Stimulated activated CD8-positive, alpha-beta memory T cell treated with anti-CD3 and anti-CD28 coated beads, Interleukin-7, amount 100 ng/mL, for 1 hour (primary cell): ENCODE results near the gene CRMP1.

Source experiments
- DNase-seq, 2 donors: peaks; one replicate each; pipeline ENCODE4 v3.0.0-alpha.2; 2020; ENCODE audit warnings: low read depth in 2 of 2

CRMP1 gene

GRCh38 chr4:5919571-5919970 is 26.7 kb upstream of the CRMP1 start:
- DNase-seq: no peak

DNA sequence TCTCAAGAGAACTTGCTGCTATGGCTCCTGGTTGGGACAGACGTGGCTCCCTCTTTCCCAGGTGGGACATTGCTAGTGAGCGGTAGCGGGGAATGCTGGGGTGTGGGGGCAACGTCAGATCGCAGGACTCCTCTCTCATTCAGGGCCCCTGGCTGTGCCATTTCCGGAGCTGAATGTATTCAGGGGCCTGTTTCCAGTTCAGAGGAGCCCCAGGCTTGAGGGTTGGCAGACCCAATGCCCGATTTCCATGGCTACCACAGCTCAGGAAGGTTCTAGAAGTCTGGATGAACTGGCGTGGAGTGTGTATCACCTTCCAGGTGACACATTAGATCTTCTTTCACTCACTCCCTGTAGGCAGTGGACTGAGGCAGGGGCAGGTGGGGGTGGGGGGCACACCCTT is 26.2 kb upstream of the CRMP1 start:
- no peak for DNase-seq

GRCh38 chr4:5918331-5918985 is 25.6 kb upstream of the CRMP1 start:
- no peak for DNase-seq

GRCh38 chr4:5917672-5918071 is 24.8 kb upstream of the CRMP1 start:
- DNase-seq: no peak

- no peak for DNase-seq
Observed at GRCh38 chr4:5916229-5916628, 23.3 kb upstream of the CRMP1 start.

DNA sequence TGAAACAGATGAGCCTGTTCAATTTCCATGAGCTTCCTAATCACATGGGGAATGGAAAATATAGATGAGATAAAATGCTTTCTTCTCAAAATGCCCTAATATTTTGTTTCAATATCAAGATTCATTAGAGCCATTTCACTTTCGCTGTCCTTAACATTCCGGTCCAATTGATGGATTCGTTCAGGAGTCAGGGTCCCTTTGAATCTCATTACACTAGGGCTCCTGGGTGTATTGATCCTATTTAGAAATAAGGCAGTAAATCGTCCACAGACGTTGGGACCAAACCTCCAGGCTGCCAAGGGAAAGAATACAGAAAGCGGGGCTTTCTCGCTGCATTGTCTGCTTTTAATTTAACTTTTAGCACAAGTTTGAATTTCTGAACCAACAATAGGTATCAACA is 20.6 kb upstream of the CRMP1 start:
- DNase-seq: no peak

DNA sequence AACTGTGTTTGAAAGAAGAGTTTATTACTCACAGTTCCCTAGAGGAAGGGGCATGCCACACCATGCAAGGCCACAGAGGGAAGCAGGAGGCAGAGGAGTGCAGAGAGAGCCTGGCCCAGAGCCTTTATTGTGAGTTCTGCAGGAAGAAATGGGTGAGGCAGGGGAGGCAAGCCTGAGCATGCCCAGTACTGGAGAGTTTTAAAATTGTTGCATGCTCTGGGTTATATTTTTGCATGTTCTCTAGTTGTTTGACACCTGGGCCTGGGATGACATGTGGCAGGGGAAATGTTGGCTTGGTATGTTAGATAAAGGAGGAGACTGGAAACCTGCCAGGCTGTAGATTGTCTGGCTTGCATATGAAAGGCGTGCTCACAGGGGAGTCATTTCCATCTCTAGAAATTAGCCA is 19.7 kb upstream of the CRMP1 start:
- DNase-seq: no peak

GRCh38 chr4:5908876-5909427 is 16.1 kb upstream of the CRMP1 start:
- DNase-seq: no peak

- no peak for DNase-seq
Observed at GRCh38 chr4:5906191-5906590, 13.3 kb upstream of the CRMP1 start.

GRCh38 chr4:5905714-5906113 is 12.8 kb upstream of the CRMP1 start:
- DNase-seq: no peak

DNA sequence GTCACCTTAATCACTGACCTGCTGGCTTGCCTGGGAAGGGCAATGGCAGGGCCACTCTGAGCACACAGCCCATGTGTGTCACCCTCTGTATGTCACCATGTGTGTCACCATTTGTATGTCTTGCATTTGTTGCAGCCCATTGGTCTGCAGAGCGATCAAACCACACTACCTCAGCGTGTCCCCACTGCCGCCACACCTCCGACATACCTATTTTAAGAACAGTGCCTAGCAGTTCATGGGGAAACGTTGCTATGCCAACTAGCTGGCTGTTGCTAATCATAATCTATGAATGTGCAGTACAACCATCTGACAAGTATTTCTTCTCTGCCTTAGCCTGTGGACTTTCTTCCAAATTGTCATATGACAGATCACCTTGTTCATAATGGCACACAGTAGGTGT is 8.0 kb upstream of the CRMP1 start:
- no peak for DNase-seq

GRCh38 chr4:5899881-5900280 is 7.0 kb upstream of the CRMP1 start:
- no peak for DNase-seq

GRCh38 chr4:5899396-5899795 is 6.5 kb upstream of the CRMP1 start:
- no peak for DNase-seq

DNA sequence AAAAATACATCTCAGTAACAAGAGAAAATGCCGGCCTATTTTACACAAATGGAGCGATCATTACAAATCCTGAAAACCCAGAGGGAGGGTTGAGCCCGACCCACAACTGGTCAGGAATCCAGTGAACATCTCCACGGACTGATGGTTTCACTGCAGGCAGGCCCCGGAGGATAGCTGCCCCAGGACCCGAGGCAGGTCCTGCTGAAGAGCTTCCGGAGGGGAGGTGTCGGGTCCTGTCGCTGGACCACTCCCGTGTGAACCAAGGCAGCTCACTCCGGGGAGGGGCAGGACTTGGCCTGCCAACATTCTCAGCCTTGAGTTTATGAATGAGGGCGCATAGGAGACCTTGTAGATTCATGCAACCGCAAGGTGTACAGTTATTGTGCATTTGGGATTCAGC is 4.8 kb upstream of the CRMP1 start:
- DNase-seq: no peak

DNA sequence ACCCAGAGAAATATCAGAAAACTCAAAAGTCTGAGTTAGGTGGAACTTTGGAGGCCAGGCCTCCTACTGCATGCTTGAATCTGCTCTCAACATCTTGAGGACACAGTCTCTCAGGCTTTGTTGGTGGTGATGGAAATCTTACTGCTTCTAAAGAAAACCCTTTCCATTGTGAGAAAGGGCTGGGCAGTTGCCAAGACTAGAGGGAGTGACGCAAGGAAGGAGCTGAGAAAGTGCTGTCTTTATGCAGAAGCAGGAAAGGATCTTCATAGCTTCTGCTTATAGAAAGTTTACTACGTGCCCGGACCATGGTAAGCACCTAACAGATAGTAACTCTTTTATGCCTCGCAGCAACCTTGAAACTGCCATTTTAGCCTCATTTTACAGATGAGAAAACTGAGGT is 2.4 kb upstream of the CRMP1 start:
- DNase-seq: no peak

- no peak for DNase-seq
Observed at GRCh38 chr4:5894266-5894665, 1.4 kb upstream of the CRMP1 start.

- no peak for DNase-seq
Observed at GRCh38 chr4:5893591-5893990, 705 bp upstream of the CRMP1 start.

GRCh38 chr4:5892323-5893003 is 423 bp downstream of the CRMP1 start:
- DNase-seq: no peak

DNA sequence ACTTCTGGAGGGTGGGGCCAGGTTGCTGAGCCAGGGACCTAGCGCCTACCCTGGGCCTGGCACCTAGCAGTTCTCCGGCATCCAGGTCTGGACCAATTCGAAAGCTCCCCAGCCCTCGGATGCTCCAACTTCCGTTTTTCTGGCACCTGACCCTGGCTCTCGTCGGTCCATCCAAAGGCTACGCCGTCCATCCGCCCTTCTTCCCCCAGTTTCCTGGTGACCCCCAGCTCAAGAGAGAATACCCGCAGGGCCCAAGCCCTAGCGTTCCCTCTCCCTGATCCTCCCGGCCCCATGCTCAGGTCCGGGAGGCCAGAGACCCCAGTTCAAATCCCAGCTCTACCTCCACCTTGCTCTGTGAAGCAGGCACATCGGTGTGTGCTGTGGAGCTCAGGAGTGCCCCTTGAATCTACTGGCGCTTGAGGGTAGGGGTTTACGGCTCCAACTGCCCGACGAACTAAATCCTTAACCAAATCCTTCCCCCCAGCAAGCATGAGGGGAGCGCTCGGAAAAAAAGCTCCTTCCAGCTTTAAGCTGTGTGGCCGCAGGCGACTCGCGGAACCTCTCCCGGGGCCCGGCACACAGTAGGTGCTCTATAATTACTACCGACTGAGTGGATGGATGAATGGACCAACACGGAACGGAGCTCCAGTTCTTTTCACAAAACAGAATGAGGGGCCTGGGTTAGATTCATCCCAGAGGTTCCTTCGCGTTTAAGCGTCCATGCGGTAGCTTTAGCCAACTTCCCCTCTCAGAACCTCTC is 1.1 kb downstream of the CRMP1 start:
- DNase-seq: no peak

- no peak for DNase-seq
Observed at GRCh38 chr4:5890063-5890727, 2.7 kb downstream of the CRMP1 start.

DNA sequence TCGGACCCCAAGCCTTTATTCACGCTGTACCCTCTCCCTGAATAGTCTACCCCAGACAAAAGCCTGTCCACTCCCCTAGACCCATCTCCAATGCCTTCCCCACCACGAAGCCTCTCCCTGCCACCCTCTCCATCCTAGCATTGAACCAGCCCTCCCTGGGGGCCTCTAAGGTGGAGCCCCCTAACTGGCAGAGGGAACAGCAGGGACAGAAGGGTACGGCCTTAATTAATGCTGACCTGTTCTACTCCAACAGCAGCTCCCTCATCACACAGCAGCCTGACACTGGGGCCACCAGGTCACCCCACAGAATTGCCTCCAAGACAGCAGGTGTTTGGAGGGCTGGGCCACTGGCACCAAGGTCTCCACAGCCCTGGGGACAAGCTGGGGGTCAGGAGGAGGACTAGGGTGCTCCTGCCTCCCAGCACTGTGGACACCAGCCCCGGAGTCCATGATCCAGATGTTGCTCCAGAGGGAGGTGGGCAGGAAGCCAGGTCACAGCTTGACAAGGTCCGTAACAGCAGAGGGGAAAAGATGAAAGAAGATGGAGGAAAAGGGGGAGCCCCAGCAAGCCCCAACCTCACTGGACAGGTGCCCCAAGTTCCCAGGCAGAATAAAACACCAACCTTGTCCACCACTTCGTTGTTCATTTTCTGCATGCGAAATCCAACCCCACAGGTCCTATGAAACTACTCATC is 3.7 kb downstream of the CRMP1 start:
- no peak for DNase-seq
